NCI-H345 (cell line): ENCODE results near the gene ISM1.

Experiments
- DNase-seq: peaks from one replicate; lab custom pipeline; 2025; lab: John Stamatoyannopoulos, UW

Gene ISM1

GRCh38 chr20:13220904-13221297 is at the start of gene ISM1:
TSS of gene ISM1 (plus strand) at chr20:13221274. CDS start at chr20:13221777, 503 bp downstream.
- peak; percentile 47 for DNase-seq

DNA sequence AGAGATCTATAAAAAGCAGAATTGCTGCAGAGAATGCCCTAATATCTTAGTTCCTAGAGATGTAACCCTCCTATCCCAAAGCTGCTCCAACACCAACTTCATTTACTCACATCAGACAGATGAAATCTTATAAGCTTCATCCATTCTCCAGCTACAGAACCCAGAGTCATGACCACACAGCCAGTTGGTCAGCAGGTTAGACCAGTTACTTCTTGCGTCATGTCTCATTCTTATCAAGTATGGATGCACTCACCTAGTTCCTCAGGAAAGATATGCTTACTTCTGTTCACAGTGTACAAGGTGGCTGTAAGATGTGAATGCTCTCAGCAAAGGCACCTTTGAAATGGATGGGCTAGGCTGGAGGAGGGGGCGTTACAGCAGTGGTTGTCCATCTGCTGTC is 47.9 kb upstream of the ISM1 start:
- no peak for DNase-seq

- DNase-seq: no peak
Measured at GRCh38 chr20:13174402-13174801, 46.7 kb upstream of the ISM1 start.

DNA sequence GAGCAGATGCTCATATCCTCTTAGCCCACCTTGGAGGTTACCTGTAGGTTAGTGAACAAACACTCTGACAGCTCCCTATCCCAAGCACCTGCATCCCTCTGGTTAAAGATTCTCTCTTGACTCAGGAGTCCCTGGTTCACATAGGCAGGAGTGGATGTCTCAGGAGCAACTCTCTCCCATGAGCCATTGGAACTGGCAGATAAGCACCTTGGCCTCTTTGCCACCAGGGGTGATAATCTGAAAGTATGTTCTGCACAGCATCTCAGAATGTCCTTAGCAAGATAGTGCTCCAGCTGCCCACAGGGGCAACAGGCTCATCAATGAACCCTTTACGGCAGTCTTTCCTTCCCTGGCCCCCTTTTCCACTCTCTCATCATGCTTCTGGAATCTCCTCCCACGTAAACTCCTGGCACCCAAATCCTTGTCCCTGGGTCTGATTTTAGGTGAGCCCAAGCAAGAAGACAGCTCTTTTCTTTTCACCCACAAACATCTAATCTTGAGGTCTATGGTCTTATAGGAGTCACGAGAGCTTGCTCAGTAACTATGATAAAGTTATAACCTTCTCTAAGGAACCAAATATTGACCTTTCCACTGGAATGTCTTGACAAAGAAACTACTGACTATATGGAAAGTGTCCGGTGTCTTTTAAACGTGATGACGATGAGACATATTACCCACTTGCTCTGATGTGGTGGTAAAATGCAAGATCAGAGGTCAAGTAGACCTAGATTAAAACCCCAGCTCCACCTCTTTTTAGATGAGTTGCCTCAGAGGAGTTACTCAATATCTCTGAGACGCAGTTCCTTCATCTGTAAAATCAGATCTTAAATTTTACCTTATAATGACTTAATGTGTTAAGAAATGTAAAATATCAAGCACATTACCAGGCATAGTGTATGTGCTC is 39.8 kb upstream of the ISM1 start:
- DNase-seq: no peak

- DNase-seq: no peak
Measured at GRCh38 chr20:13183005-13183404, 38.1 kb upstream of the ISM1 start.

DNA sequence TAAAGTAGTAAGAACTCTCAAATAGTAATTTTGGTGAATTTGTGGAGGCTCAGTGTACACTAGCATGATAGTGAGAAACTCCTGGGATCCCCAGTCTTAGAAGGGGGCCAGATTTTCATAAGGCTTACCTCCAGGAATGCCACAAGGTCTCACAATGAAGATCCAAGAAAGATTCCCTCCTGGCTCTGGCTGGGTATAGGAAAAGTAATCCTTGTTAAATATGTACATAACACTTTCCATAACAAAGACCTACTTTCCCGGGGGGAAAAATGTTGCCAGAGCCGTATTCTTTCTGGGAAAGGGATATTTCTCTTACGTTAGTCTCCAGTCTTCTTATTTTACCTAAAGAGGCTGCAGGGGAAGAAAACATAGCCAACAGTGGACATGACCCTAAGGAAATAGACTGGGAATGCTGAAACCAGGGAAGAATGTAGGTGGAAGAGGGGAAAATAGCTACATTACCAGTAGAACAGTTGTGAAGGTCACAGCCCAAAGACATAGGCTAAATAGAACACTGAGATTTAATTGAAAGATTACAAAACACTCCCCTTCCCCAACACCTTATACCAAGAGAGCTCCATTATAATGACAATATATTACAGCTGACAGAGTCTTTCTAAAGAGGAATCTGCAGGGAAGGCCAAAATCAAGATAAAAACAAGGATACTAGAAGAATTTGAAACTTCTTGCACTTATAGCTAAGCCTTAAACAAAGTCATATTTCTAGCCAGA is 34.9 kb upstream of the ISM1 start:
- no peak for DNase-seq

DNA sequence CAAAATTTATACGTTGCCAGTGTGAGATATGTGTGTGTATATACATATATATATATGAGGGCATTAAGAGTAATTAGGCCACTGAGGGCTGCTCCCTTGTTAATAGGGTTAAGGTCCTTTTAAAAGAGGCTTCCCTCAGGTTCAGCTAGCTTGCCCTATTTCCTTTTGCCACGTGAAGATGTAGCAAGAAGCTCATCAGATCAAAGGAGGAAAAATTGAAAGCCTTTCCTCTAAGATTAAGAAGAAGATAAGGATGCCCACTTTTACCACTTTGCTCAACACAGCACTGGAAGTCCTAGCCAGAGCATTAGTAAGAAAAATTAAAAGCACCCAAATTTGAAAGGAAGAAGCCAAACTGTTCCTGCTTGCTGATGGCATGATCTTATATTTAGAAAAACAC is 33.2 kb upstream of the ISM1 start:
- DNase-seq: no peak

GRCh38 chr20:13199279-13199678 is 21.8 kb upstream of the ISM1 start:
- peak; percentile 13 for DNase-seq

DNA sequence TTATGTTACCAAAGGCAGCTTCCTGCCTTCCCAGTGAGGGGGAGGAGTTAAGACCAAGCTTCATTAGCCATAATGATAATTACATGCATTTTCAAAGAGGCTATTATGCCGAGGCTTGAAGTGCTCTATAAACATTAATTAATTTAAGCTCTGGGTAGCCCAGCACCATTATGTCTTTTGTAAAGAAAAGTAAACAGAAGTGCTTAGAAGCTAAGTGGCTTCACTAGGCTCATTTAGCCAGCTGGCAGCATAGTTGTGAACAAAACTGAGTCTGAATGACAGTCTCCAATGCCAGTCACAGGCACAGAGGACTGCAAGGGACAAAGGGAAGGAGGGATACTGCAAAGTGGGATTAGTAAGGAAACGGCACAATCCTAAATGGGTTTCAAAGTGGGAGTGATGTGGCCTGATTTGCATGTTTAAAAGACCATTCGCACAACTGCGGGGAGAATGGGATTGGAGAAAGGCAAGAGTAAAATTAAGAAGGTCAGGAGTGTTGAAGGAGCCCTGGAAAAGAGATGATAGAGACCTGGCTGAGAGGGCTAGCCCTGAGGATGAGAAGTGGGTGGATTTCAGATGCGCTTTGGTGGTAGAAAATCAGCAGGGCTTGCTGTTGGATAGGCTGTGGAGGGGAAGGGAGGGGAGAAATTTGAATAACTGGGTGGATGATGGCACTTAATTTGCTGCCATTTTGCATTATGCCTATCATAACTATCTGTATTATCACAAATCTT is 20.1 kb upstream of the ISM1 start:
- DNase-seq: peak; percentile 94

DNA sequence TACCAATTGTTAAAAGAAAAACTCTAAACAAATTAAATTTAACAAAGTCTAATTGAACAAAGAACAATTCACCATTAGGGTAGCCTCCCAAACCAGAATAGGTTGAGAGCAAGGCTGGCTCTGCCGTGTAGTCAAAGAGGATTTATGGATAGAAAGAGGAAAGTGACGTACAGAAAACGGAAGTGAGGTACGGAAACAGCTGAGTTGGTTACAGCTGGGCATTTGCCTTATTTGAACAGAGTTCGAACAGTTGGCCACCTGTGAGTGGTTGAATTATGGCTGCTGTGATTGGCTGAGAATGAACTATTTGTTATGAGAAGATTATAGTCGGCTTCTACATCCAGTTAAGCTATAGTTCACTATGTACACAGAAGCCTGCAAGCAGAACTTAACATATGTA is 18.5 kb upstream of the ISM1 start:
- no peak for DNase-seq

DNA sequence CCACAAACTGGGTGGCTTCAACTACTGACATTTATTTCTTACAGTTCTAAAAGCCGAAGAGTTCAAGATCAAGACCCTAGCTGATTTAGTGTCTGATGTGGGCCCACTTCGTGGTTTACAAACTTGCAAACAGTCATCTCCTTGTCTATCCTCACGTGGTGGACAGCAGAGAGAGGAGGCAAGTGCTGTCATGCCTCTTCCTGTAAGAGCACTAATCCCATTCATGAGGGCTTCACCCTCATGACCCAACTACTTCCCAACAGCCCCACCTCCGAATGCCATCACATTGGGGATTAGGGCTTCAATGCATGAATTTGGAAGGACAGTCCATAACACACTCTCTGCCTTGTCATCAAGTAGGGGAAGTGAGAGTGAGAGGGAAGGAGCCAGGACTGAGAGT is 15.6 kb upstream of the ISM1 start:
- no peak for DNase-seq

DNA sequence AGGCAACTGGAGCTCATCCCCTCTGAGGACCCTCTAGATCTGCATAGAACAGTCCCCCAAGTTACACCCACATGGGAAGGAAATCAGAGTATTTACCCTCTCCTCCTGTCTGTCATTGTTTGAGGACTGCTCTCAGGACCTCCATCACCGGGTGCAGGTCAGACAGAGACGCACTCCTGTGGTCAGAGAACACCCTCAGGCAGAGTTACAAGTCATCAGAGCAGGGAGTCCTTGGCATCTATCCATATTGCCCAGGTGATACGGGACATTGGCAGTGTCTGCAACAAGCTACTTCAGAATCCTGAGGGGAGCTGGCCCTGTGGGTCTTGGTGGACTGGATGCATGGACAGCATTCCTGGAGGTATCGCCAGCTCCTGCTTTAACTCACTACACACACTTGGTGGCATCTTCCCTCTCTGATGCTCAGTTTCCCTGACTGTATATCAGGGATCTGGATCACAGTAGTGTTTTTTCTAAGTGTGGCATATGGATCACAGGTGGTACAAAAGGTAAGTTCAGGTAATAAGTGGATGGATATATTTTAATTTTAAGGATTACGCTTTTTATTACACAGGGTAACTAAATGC is 15.1 kb upstream of the ISM1 start:
- peak; percentile 30 for DNase-seq

DNA sequence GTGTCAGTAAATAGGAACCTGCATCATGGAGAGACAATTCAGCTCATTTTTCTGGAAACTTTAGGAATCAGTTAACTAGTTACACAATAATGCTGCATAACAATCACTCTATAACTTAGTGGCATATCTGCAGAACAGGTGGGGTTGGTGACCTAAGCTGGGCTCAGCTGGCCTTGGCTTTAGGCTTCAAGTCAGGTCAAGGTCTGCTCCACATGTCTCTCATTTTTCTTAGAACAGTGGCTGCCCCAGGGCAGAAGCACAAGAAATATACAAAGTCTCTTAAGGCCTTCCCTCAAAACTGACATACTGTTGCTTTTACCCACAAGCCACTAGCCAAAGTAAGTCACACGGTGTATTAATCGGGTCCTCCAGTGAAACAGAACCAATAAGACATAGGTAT is 14.1 kb upstream of the ISM1 start:
- no peak for DNase-seq

DNA sequence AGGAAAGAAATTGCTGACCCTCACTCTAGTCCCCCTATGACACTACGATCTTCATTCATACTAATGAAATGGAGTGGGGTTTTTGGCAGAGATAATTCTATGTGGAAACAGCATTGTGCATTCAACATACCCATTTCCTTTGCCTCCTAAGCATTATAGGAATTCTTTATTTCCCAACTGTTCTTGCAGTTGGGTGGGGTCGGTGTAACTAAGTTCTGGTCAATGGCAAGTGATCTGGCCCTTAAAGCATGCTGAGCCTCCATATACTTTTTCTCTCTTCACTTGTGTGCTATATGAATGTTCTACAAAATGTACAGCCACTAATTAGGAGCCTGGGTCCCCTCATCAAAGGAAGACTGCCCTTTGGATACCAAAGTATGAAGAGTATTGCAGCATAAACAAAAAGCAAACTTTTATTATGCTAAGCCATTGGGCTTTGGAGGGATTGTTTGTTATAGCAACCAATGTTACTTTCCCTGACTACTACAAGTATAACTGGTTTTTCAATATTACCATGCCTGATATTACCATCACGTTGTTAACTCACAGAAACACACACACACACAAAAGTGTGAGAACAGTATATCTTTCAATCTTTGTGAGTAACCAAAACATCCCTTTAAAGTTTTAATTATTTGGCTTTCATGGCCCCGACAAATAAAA is 9.0 kb upstream of the ISM1 start:
- DNase-seq: no peak

GRCh38 chr20:13212750-13213149 is 8.3 kb upstream of the ISM1 start:
- DNase-seq: no peak

- DNase-seq: no peak
Measured at GRCh38 chr20:13213335-13213734, 7.7 kb upstream of the ISM1 start.

DNA sequence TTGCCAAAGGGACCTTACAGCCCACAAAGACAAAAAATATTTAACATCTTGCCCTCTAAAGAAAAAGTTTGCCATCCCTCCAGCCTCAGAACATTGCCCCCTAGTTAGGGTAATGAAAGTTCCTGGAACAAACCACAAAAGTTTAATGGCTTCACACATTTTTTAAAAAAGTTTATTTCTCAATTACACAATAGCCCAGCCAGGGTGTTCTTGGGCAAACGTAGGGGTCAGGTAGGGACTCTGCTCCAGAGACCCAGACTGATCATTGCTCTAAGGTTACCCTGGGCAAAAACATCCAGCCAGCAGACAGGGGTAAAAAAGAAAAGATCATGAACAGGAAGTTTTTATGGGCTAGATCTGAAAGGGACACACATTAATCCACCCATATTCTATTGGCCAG is 4.5 kb upstream of the ISM1 start:
- DNase-seq: no peak

DNA sequence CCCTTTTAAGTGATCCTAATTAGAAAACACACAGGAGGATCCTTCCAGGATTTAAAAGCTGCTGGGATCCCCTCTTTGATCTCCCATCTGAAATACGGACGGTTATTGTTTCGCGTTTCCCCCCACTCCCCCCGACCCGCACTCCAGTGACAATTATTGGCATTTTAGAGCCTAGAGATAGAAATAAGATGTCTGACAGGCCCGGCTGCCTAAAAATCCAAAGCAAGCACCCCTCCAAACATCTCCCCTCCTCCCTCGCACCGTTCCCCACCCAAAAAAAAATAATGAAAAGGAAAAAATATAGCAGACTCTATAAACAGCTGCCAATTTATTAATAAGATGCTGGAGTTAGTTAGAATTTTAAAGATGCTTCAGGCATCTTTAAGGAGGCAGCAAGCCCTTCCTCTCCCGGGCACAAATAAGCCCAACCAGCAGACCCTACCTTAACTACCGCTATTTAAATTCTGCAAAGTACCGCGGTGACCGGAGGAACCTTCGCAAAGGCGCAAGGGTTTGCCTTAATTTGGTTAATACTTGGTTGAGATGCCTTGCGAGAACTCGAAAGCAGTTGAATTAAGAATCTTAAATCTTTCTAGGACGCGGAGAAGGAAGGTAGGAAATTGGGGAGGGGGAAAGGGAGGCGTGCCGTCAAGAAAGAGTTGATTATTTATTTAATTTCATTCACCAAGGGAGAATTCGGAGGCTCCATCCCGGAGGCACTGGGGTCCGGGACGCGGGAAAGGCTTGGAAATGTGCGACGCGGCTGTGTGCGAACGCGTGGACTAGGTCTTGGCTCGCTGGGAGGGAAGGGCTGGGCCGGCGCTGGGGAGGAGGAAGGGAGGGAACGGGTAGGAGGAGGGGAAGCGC is 1.5 kb upstream of the ISM1 start:
- no peak for DNase-seq

- DNase-seq: peak; percentile 48
Measured at GRCh38 chr20:13220194-13220903, 725 bp upstream of the ISM1 start.

DNA sequence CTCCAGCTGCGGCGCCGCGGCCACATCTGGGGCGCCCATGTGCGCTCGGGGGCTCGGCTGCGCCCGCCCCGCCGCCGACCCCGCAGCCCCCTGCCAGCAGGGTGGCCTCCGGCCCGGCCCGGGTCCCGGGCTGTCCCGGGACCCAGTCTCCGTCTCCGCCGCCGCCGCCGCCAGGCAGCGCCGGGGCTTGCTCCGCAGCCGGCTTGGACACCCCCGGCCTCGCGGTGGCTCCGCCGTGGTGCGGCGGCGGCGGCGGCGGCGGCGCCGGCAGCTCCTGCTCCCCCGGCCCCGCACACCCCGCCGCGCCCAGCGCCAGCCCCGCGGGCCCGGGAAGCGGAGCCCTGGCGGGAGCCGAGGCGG is 219 bp downstream of the ISM1 start:
- no peak for DNase-seq
